Measurements from ENCODE around the gene SORT1. TPM values are rescaled to one million over a fixed set of nuclear protein-coding genes. Genes with fewer than 3 reads are reported as not detected.

Gene SORT1
- total RNA-seq, 1 donor from 2014 or later = 0.20 TPM

DNA sequence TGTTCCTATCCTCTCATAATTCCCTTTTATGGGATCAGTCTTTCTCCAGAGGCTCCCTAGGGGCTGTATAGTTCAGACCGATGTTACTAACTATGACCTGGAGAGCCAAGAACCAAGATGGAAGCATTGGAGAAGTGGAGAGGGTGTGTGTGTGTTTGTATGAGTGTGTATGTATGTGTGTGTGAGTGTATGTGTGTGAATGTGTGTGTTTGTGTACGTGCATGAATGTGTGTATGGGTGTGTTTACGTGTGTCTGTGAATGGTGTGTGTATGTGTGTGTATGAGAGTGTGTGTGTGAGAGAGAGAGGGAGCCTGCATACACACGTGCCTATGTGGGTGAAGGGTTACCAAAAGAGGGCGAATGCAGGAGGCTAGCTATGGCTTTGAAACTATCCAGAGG, 95.8 kb downstream of the SORT1 start:
- DNase-seq = no peak
- Mint-ChIP-seq H3K27ac (no peak overlapping the region), H3K4me1 (peaks cover 5% of the 10 kb centered on the region), H3K4me3 (no peak overlapping the region), H3K36me3 (ENCODE audit: low read depth) (no peaks in the 10 kb centered on the region), H3K9me3 (no peaks in the 10 kb centered on the region), H3K27me3 (peaks cover 17% of the 10 kb centered on the region)
- intact Hi-C loops (cut with micrococcal nuclease) = no loop called here
- no peak for ATAC-seq (ENCODE audit: low read depth)
- ChIA-PET POLR2A (no interaction called here), CTCF (no interaction called here)
- no peak for TF ChIP-seq CTCF (IDR thresholded peaks at IDR 0.05)

- TF ChIP-seq CTCF (IDR thresholded peaks at IDR 0.05) = no peak
- Mint-ChIP-seq H3K27ac (no peak overlapping the region), H3K4me3 (no peak overlapping the region), H3K27me3 (peaks cover 18% of the 10 kb centered on the region), H3K4me1 (peaks cover 1% of the 10 kb centered on the region), H3K9me3 (no peaks in the 10 kb centered on the region), H3K36me3 (ENCODE audit: low read depth) (no peaks in the 10 kb centered on the region)
- no peak for DNase-seq
- CTCF ChIA-PET = no interaction called here
- ATAC-seq (ENCODE audit: low read depth) = no peak
- intact Hi-C loops (cut with micrococcal nuclease) = no loop called here
- POLR2A ChIA-PET = no interaction called here
These were observed 97.0 kb downstream of the SORT1 start for GRCh38 chr1:109300650-109301151.

GRCh38 chr1:109299558-109300343, 98.0 kb downstream of the SORT1 start:
- TF ChIP-seq CTCF (IDR thresholded peaks at IDR 0.05) = no peak
- ATAC-seq (ENCODE audit: low read depth) (no peak), DNase-seq (no peak)
- Mint-ChIP-seq H3K4me3 (no peak overlapping the region), H3K36me3 (ENCODE audit: low read depth) (no peaks in the 10 kb centered on the region), H3K27ac (no peak overlapping the region), H3K9me3 (no peaks in the 10 kb centered on the region), H3K4me1 (peaks cover 11% of the 10 kb centered on the region), H3K27me3 (peaks cover 17% of the 10 kb centered on the region)
- ChIA-PET CTCF (no interaction called here), POLR2A (no interaction called here)
- intact Hi-C loops (cut with micrococcal nuclease) = no loop called here

- no peaks in the 10 kb centered on the region for H3K36me3 Mint-ChIP-seq (ENCODE audit: low read depth)
- H3K27ac Mint-ChIP-seq = no peak overlapping the region
- intact Hi-C loops (cut with micrococcal nuclease) = no loop called here
- no peak for TF ChIP-seq CTCF (IDR thresholded peaks at IDR 0.05)
- H3K27me3 Mint-ChIP-seq = peaks cover 17% of the 10 kb centered on the region
- peaks cover 19% of the 10 kb centered on the region for H3K4me1 Mint-ChIP-seq
- ATAC-seq (ENCODE audit: low read depth) = no peak
- POLR2A ChIA-PET = no interaction called here
- CTCF ChIA-PET = no interaction called here
- no peak for DNase-seq
- no peak overlapping the region for H3K4me3 Mint-ChIP-seq
- no peaks in the 10 kb centered on the region for H3K9me3 Mint-ChIP-seq
These were observed 98.8 kb downstream of the SORT1 start for GRCh38 chr1:109298666-109299557.

GRCh38 chr1:109296782-109297181, 100.9 kb downstream of the SORT1 start:
- POLR2A ChIA-PET = no interaction called here
- H3K36me3 Mint-ChIP-seq (ENCODE audit: low read depth) = no peaks in the 10 kb centered on the region
- H3K4me3 Mint-ChIP-seq = no peak overlapping the region
- intact Hi-C loops (cut with micrococcal nuclease) = no loop called here
- peaks cover 17% of the 10 kb centered on the region for H3K27me3 Mint-ChIP-seq
- CTCF ChIA-PET = interaction anchor here (1.7 kb wide), 1 partner anchor 103 kb away, joined by 5 read pairs; no protein-coding TSS in a partner anchor
- no peak for DNase-seq
- no peak for TF ChIP-seq CTCF (IDR thresholded peaks at IDR 0.05)
- no peaks in the 10 kb centered on the region for H3K9me3 Mint-ChIP-seq
- no peak for ATAC-seq (ENCODE audit: low read depth)
- H3K4me1 Mint-ChIP-seq = peaks cover 20% of the 10 kb centered on the region
- H3K27ac Mint-ChIP-seq = no peak overlapping the region
